ENCODE data around the gene PRSS33.

PRSS33 gene

GRCh38 chr16:2767891-2768290, 19.5 kb downstream of the PRSS33 start:
- no peaks in the 10 kb centered on the region for H3K9me3 ChIP-seq (ENCODE audit: control insufficient read depth, low read length)
- WGBS, 2 experiments (ENCODE audit: insufficient coverage in 2 of 2) = 91 to 95% methylated on average over 5 to 10 of the region's 14 CpGs
- H3K4me1 ChIP-seq (ENCODE audit: control insufficient read depth, insufficient read depth, low read length, poor library complexity, severe bottlenecking) = peaks cover 3% of the 10 kb centered on the region
- no peak overlapping the region for H3K4me3 ChIP-seq (ENCODE audit: extremely low read depth, insufficient read depth, low read length, poor library complexity, severe bottlenecking)
- no peak overlapping the region for H3K27ac ChIP-seq (ENCODE audit: low read depth, low read length, severe bottlenecking)
- H3K36me3 ChIP-seq (ENCODE audit: control insufficient read depth, insufficient read depth, low read length) = peaks cover 98% of the 10 kb centered on the region

- Histone ChIP-seq H3K9me3 (ENCODE audit: control insufficient read depth, low read length) (no peaks in the 10 kb centered on the region), H3K4me3 (ENCODE audit: extremely low read depth, insufficient read depth, low read length, poor library complexity, severe bottlenecking) (no peak overlapping the region), H3K4me1 (ENCODE audit: control insufficient read depth, insufficient read depth, low read length, poor library complexity, severe bottlenecking) (peaks cover 3% of the 10 kb centered on the region), H3K36me3 (ENCODE audit: control insufficient read depth, insufficient read depth, low read length) (peaks cover 99% of the 10 kb centered on the region), H3K27ac (ENCODE audit: low read depth, low read length, severe bottlenecking) (no peak overlapping the region)
- WGBS, 2 experiments (ENCODE audit: insufficient coverage in 2 of 2) = 97 to 98% methylated on average over 16 to 17 of the region's 19 CpGs
Measured at GRCh38 chr16:2767140-2767731, 20.1 kb downstream of the PRSS33 start.

GRCh38 chr16:2766430-2767139, 20.8 kb downstream of the PRSS33 start:
- Histone ChIP-seq H3K9me3 (ENCODE audit: control insufficient read depth, low read length) (no peaks in the 10 kb centered on the region), H3K36me3 (ENCODE audit: control insufficient read depth, insufficient read depth, low read length) (peaks cover 100% of the 10 kb centered on the region), H3K4me3 (ENCODE audit: extremely low read depth, insufficient read depth, low read length, poor library complexity, severe bottlenecking) (no peak overlapping the region), H3K27ac (ENCODE audit: low read depth, low read length, severe bottlenecking) (no peak overlapping the region), H3K4me1 (ENCODE audit: control insufficient read depth, insufficient read depth, low read length, poor library complexity, severe bottlenecking) (peaks cover 3% of the 10 kb centered on the region)
- WGBS, 2 experiments (ENCODE audit: insufficient coverage in 2 of 2) = 96 to 97% methylated on average over 44 of the region's 44 CpGs

GRCh38 chr16:2765462-2766404, 21.6 kb downstream of the PRSS33 start:
- H3K4me3 ChIP-seq (ENCODE audit: extremely low read depth, insufficient read depth, low read length, poor library complexity, severe bottlenecking) = no peak overlapping the region
- H3K36me3 ChIP-seq (ENCODE audit: control insufficient read depth, insufficient read depth, low read length) = peaks cover 100% of the 10 kb centered on the region
- no peak overlapping the region for H3K27ac ChIP-seq (ENCODE audit: low read depth, low read length, severe bottlenecking)
- no peaks in the 10 kb centered on the region for H3K9me3 ChIP-seq (ENCODE audit: control insufficient read depth, low read length)
- peaks cover 3% of the 10 kb centered on the region for H3K4me1 ChIP-seq (ENCODE audit: control insufficient read depth, insufficient read depth, low read length, poor library complexity, severe bottlenecking)
- WGBS, 2 experiments (ENCODE audit: insufficient coverage in 2 of 2) = 94 to 98% methylated on average over 71 to 72 of the region's 73 CpGs

GRCh38 chr16:2764718-2765117, 22.6 kb downstream of the PRSS33 start:
- Histone ChIP-seq H3K9me3 (ENCODE audit: control insufficient read depth, low read length) (no peaks in the 10 kb centered on the region), H3K36me3 (ENCODE audit: control insufficient read depth, insufficient read depth, low read length) (peaks cover 100% of the 10 kb centered on the region), H3K27ac (ENCODE audit: low read depth, low read length, severe bottlenecking) (no peak overlapping the region), H3K4me3 (ENCODE audit: extremely low read depth, insufficient read depth, low read length, poor library complexity, severe bottlenecking) (no peak overlapping the region), H3K4me1 (ENCODE audit: control insufficient read depth, insufficient read depth, low read length, poor library complexity, severe bottlenecking) (peaks cover 3% of the 10 kb centered on the region)
- 93 to 98% methylated on average over 7 to 8 of the region's 9 CpGs for WGBS, 2 experiments (ENCODE audit: insufficient coverage in 2 of 2)

GRCh38 chr16:2763173-2763572, 24.2 kb downstream of the PRSS33 start:
- H3K9me3 ChIP-seq (ENCODE audit: control insufficient read depth, low read length) = no peaks in the 10 kb centered on the region

GRCh38 chr16:2762711-2763110, 24.6 kb downstream of the PRSS33 start:
- no peak overlapping the region for H3K27ac ChIP-seq (ENCODE audit: low read depth, low read length, severe bottlenecking)
- no peaks in the 10 kb centered on the region for H3K9me3 ChIP-seq (ENCODE audit: control insufficient read depth, low read length)
- peaks cover 100% of the 10 kb centered on the region for H3K36me3 ChIP-seq (ENCODE audit: control insufficient read depth, insufficient read depth, low read length)
- H3K4me3 ChIP-seq (ENCODE audit: extremely low read depth, insufficient read depth, low read length, poor library complexity, severe bottlenecking) = no peak overlapping the region
- peaks cover 3% of the 10 kb centered on the region for H3K4me1 ChIP-seq (ENCODE audit: control insufficient read depth, insufficient read depth, low read length, poor library complexity, severe bottlenecking)
- 96% methylated on average over 13 of the region's 13 CpGs for WGBS, 2 experiments (ENCODE audit: insufficient coverage in 2 of 2)

More at GRCh38 chr16:2763173-2763572, 24.2 kb downstream of the PRSS33 start:
- WGBS, 2 experiments (ENCODE audit: insufficient coverage in 2 of 2) = 94 to 97% methylated on average over 6 of the region's 6 CpGs
- H3K27ac ChIP-seq (ENCODE audit: low read depth, low read length, severe bottlenecking) = no peak overlapping the region
- peaks cover 3% of the 10 kb centered on the region for H3K4me1 ChIP-seq (ENCODE audit: control insufficient read depth, insufficient read depth, low read length, poor library complexity, severe bottlenecking)
- H3K4me3 ChIP-seq (ENCODE audit: extremely low read depth, insufficient read depth, low read length, poor library complexity, severe bottlenecking) = no peak overlapping the region
- H3K36me3 ChIP-seq (ENCODE audit: control insufficient read depth, insufficient read depth, low read length) = peaks cover 100% of the 10 kb centered on the region

- H3K9me3 ChIP-seq (ENCODE audit: control insufficient read depth, low read length) = no peaks in the 10 kb centered on the region
- 97 to 98% methylated on average over 41 to 42 of the region's 42 CpGs for WGBS, 2 experiments (ENCODE audit: insufficient coverage in 2 of 2)
- no peak overlapping the region for H3K4me3 ChIP-seq (ENCODE audit: extremely low read depth, insufficient read depth, low read length, poor library complexity, severe bottlenecking)
Measured at GRCh38 chr16:2761886-2762583, 25.3 kb downstream of the PRSS33 start.

GRCh38 chr16:2761472-2761871, 25.9 kb downstream of the PRSS33 start:
- Histone ChIP-seq H3K27ac (ENCODE audit: low read depth, low read length, severe bottlenecking) (no peak overlapping the region), H3K9me3 (ENCODE audit: control insufficient read depth, low read length) (no peaks in the 10 kb centered on the region), H3K4me1 (ENCODE audit: control insufficient read depth, insufficient read depth, low read length, poor library complexity, severe bottlenecking) (no peaks in the 10 kb centered on the region), H3K4me3 (ENCODE audit: extremely low read depth, insufficient read depth, low read length, poor library complexity, severe bottlenecking) (no peak overlapping the region), H3K36me3 (ENCODE audit: control insufficient read depth, insufficient read depth, low read length) (peaks cover 100% of the 10 kb centered on the region)
- 96 to 100% methylated on average over 1 to 7 of the region's 10 CpGs for WGBS, 2 experiments (ENCODE audit: insufficient coverage in 2 of 2)

More at GRCh38 chr16:2761886-2762583, 25.3 kb downstream of the PRSS33 start:
- H3K27ac ChIP-seq (ENCODE audit: low read depth, low read length, severe bottlenecking) = no peak overlapping the region
- H3K36me3 ChIP-seq (ENCODE audit: control insufficient read depth, insufficient read depth, low read length) = peaks cover 100% of the 10 kb centered on the region
- H3K4me1 ChIP-seq (ENCODE audit: control insufficient read depth, insufficient read depth, low read length, poor library complexity, severe bottlenecking) = peaks cover under 1% of the 10 kb centered on the region

- H3K4me1 ChIP-seq (ENCODE audit: control insufficient read depth, insufficient read depth, low read length, poor library complexity, severe bottlenecking) = peaks cover 9% of the 10 kb centered on the region
- H3K36me3 ChIP-seq (ENCODE audit: control insufficient read depth, insufficient read depth, low read length) = peaks cover 84% of the 10 kb centered on the region
- H3K4me3 ChIP-seq (ENCODE audit: extremely low read depth, insufficient read depth, low read length, poor library complexity, severe bottlenecking) = no peak overlapping the region
- 98% methylated on average over 11 of the region's 11 CpGs for WGBS, 2 experiments (ENCODE audit: insufficient coverage in 2 of 2)
- no peak overlapping the region for H3K27ac ChIP-seq (ENCODE audit: low read depth, low read length, severe bottlenecking)
- no peaks in the 10 kb centered on the region for H3K9me3 ChIP-seq (ENCODE audit: control insufficient read depth, low read length)
Measured at GRCh38 chr16:2757344-2757743, 30.0 kb downstream of the PRSS33 start.

Measured in mesodermal cell (in vitro differentiated cells).